Transverse colon (tissue), 4 donors: ENCODE data around the gene SLC7A8.

ENCODE experiments used
- CTCF ChIP-seq, 5 experiments: fragments of 200-600 bp in 3 of 5; fragments of 450-650 bp in 2 of 5; sonication (generic) in 3 of 5; IDR thresholded peaks; 1 replicate in 2 of 5; 2 replicates in 3 of 5; pipeline ENCODE4 v1.5.1; 2016 to 2017; ENCODE audit warnings: antibody characterized with exemption in 5 of 5, inconsistent platforms in 3 of 5, mild to moderate bottlenecking in 2 of 5, moderate library complexity in 1 of 5
- EP300 ChIP-seq: sonication (generic); formaldehyde crosslinking; IDR thresholded peaks from one replicate; pipeline ENCODE4 v1.6.1; 2017; ENCODE audit warnings: antibody characterized with exemption, low read depth
- POLR2A ChIP-seq: fragments of 450-650 bp; IDR thresholded peaks from one replicate; pipeline ENCODE4 v1.6.1; 2016; ENCODE audit warnings: antibody characterized with exemption, mild to moderate bottlenecking, moderate library complexity
- POLR2AphosphoS5 ChIP-seq, 3 donors: sonication (generic); formaldehyde crosslinking; IDR thresholded peaks; one replicate each; pipeline ENCODE4 v1.6.1; 2016; ENCODE audit warnings: antibody characterized with exemption in 3 of 3

- TF ChIP-seq CTCF (IDR thresholded peaks at IDR 0.05) (no peak), POLR2A (no peak), EP300 (no peak), POLR2AphosphoS5 (IDR thresholded peaks at IDR 0.05) (no peak)
Observed at GRCh38 chr14:23127861-23128260, 55.6 kb downstream of the SLC7A8 start.
